Measurements from ENCODE around the gene MNT.

MNT gene

GRCh38 chr17:2337544-2338314 is 63.1 kb downstream of the MNT start:
- H3K27ac ChIP-seq = peak overlapping the region; percentile 68
- DNase-seq (ENCODE audit: low read depth, low spot score) = no peak

- H3K27ac ChIP-seq = peak within 1 kb of the TSS; percentile 68
- no peak for DNase-seq (ENCODE audit: low read depth, low spot score)
These were observed 63.9 kb downstream of the MNT start, which contains the start of gene SGSM2 for GRCh38 chr17:2336852-2337543. Gene SGSM2 (plus strand): TSS chr17:2337501. CDS start chr17:2337689, 188 bp downstream.

DNA sequence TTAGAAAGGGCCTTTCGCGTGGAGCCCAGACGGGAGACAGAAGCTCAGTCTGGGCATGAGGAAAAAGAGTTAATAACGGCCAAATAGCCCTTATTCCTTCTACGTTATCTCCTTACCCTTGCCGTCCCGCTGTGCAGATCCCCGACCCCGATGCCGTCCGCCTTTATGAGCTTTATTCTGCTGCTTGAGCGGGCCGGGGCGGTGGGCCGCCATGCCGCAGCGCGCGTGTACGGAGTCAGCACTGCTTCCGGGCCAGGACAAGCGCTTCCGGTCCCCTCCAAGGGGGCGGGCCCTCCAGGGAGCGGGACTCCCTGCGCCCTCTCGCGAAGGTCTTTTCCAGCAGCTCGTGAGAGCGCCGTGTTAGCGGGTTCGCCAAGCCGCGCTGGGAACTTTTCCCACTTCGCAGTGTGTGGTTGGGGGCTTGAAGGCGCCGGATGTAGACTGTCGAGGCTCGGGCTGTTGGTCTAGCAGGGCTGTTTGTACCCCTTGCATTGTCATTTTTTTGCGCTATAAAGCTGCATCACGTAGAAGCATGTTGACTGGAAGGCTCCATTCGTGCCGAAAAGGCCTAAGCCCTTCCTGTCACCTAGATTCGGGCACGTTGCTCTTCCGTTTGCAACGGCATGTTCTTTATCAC is 64.5 kb downstream of the MNT start, which contains the start of gene TSR1:
Gene TSR1, minus strand, starts transcription at position 243 of the 637 bp plus-strand sequence. Its CDS starts 30 bp downstream, at position 213.
- peak; percentile 59 for DNase-seq (ENCODE audit: low read depth, low spot score)
- H3K27ac ChIP-seq = peak within 1 kb of the TSS; percentile 68

DNA sequence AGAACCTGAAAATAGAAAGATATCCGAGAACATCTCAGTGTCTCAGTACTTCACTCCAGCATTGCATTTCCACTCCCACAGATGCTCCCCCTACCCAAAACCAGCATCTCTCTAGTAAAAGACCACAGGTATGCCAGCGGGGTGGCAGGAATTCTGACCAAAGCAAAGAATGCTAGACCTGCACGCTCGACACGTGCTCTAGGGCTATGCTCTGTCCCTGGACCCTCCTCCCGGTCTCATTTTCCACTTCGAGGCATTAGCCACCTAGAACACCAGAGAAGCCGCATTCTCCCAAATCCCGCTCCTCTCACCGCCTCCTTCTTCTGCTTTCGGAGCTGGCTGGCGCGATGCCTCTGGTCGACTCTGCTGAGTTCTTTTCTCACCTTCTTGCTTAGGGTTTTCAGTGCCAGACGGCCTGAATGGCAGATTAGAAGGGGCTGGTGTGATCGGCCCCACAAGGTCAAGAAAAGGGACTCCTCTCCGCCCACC is 65.1 kb downstream of the MNT start:
- DNase-seq (ENCODE audit: low read depth, low spot score) = no peak
- peak overlapping the region; percentile 68 for H3K27ac ChIP-seq
